ENCODE results near the gene SERP2.

- no peak for TF ChIP-seq EZH2phosphoT487 (IDR thresholded peaks at IDR 0.05; ENCODE audit: low read depth)
- no peak for TF ChIP-seq CTCF (IDR thresholded peaks at IDR 0.05; ENCODE audit: low read depth, low read length)
Observed at GRCh38 chr13:44421853-44422525, 48.4 kb downstream of the SERP2 start.
